Aorta (tissue), 5 donors: Measurements from ENCODE around the gene TNNT2. TPM values are rescaled to one million over a fixed set of nuclear protein-coding genes. Genes with fewer than 3 reads are reported as not detected.

Source experiments
- ATAC-seq: fragments of 200-7000 bp; cut with Tn5 transposase; one replicate; pipeline ENCODE4 v1.9.1; 2022; ENCODE audit warnings: moderate library complexity; ENCODE audit not compliant: low FRiP score
- DNase-seq, 2 donors: peaks; one replicate each; pipeline ENCODE4 v3.0.0-alpha.2; 2020
- H3K27ac ChIP-seq, 2 donors: one replicate each; pipeline ENCODE4 v1.5.1; 2013; ENCODE audit warnings: low read length in 2 of 2, mild to moderate bottlenecking in 2 of 2, moderate library complexity in 2 of 2, control low read depth in 1 of 2, inconsistent platforms in 1 of 2, low read depth in 1 of 2
- H3K27me3 ChIP-seq, 2 donors: one replicate each; pipeline ENCODE4 v1.6.1; 2013; ENCODE audit warnings: control low read depth in 1 of 2, low read length in 1 of 2, mild to moderate bottlenecking in 1 of 2, moderate library complexity in 1 of 2; ENCODE audit not compliant: insufficient read depth in 2 of 2, control insufficient read depth in 1 of 2
- H3K36me3 ChIP-seq, 2 donors: one replicate each; pipeline ENCODE4 v1.6.1; 2013; ENCODE audit warnings: control low read depth in 1 of 2, low read length in 1 of 2, mild to moderate bottlenecking in 1 of 2; ENCODE audit not compliant: insufficient read depth in 2 of 2, control insufficient read depth in 1 of 2
- H3K4me1 ChIP-seq, 2 donors: one replicate each; pipeline ENCODE4 v1.6.1; 2013; ENCODE audit warnings: low read length in 2 of 2, control low read depth in 1 of 2, mild to moderate bottlenecking in 1 of 2, moderate library complexity in 1 of 2; ENCODE audit not compliant: insufficient read depth in 2 of 2, control insufficient read depth in 1 of 2
- H3K4me3 ChIP-seq, 2 donors: one replicate each; pipeline ENCODE4 v1.5.1; 2013; ENCODE audit warnings: low read length in 2 of 2, control low read depth in 1 of 2, mild to moderate bottlenecking in 1 of 2
- H3K9me3 ChIP-seq: one replicate; pipeline ENCODE4 v1.6.1; 2013; ENCODE audit warnings: mild to moderate bottlenecking, low read length; ENCODE audit not compliant: control insufficient read depth
- WGBS, 2 donors: extraction: QIAGEN DNeasy Blood & Tissue Kit; methylation state at CpG; one replicate each; pipeline ENCODE4 v1.1.7; 2013; 5-methylcytosine and 5-hydroxymethylcytosine counted together
- intact Hi-C, 2 donors: fragments of 100-400 bp; cut with DNase I; formaldehyde crosslinking; loops; one replicate each; pipeline versions ENCODE4 v1.14.2 to v1.15.0; 2022
- polyA plus RNA-seq, 2 donors: library from polyadenylated mRNA; stranded (reverse); fragments of 200-250 nt; gene quantifications; one replicate each; pipeline ENCODE4 v1.2.3, GENCODE V29; 2013
- total RNA-seq, 2 donors: library from RNA; stranded (reverse); fragmentation: NEBNext Ultra II Directional; extraction: Animal tissue kit (Norgen Biotek cat#: 25700); gene quantifications; one replicate each; pipeline ENCODE4 v1.2.1, GENCODE V29; 2021
- donor health status: healthy with polysubstance abuse.
- donor health status: Bipolar disorder and iron deficiency.
- donor health status: DM: no; HTN: no; CAD: no.
- donor health status: DM: no; HTN: no; CAD: no.
- donor health status: DM: yes; HTN: yes; CAD: no.

The TNNT2 gene
- total and polyA plus RNA-seq, 4 donors, result 0.21 to 24.0 (median 0.70) TPM

- H3K4me1 ChIP-seq, result no peaks in the 10 kb centered on the region
- H3K4me3 ChIP-seq, result no peak overlapping the region
- ATAC-seq, result no peak
- no peak overlapping the region for H3K27ac ChIP-seq
- WGBS, 2 donors, result 9 to 10% methylated on average over 61 to 62 of the region's 62 CpGs
- H3K9me3 ChIP-seq, result no peaks in the 10 kb centered on the region
- DNase-seq, result no peak
- no peaks in the 10 kb centered on the region for H3K36me3 ChIP-seq
- no peaks in the 10 kb centered on the region for H3K27me3 ChIP-seq
- intact Hi-C loops, result loop anchor here in 1 of 2 donors (10.0 kb wide), 1 partner anchor 145 kb away; no protein-coding TSS in a partner anchor
Observed at GRCh38 chr1:201399352-201400126, 22.1 kb upstream of the TNNT2 start.

GRCh38 chr1:201399018-201399351 is 21.5 kb upstream of the TNNT2 start, which contains the start of gene LAD1:
LAD1 (minus strand) TSS chr1:201399324; CDS start chr1:201399306, 18 bp downstream.
- Histone ChIP-seq H3K4me3 (no peak within 1 kb of the TSS), H3K4me1 (no peaks in the 10 kb centered on the region), H3K9me3 (no peaks in the 10 kb centered on the region), H3K27me3 (no peaks in the 10 kb centered on the region), H3K36me3 (no peaks in the 10 kb centered on the region), H3K27ac (no peak within 1 kb of the TSS)
- ATAC-seq, result no peak
- 9 to 10% methylated on average over 21 to 25 of the region's 25 CpGs for WGBS, 2 donors
- no peak for DNase-seq
- intact Hi-C loops, result no loop called here

- no peak overlapping the region for H3K27ac ChIP-seq
- no peaks in the 10 kb centered on the region for H3K4me1 ChIP-seq
- no peak overlapping the region for H3K4me3 ChIP-seq
- no peak for DNase-seq
- ATAC-seq, result no peak
- no peaks in the 10 kb centered on the region for H3K27me3 ChIP-seq
- WGBS, 2 donors, result 93 to 100% methylated on average over 2 of the region's 2 CpGs
- intact Hi-C loops, result no loop called here
- no peaks in the 10 kb centered on the region for H3K9me3 ChIP-seq
- H3K36me3 ChIP-seq, result no peaks in the 10 kb centered on the region
Observed at GRCh38 chr1:201397675-201398074, 20.2 kb upstream of the TNNT2 start.

- ATAC-seq (no peak), DNase-seq (no peak)
- no peak overlapping the region for H3K4me3 ChIP-seq
- H3K27me3 ChIP-seq, result no peaks in the 10 kb centered on the region
- no peak overlapping the region for H3K27ac ChIP-seq
- H3K36me3 ChIP-seq, result no peaks in the 10 kb centered on the region
- 91 to 98% methylated on average over 10 of the region's 10 CpGs for WGBS, 2 donors
- no peaks in the 10 kb centered on the region for H3K9me3 ChIP-seq
- no peaks in the 10 kb centered on the region for H3K4me1 ChIP-seq
- intact Hi-C loops, result no loop called here
Observed at GRCh38 chr1:201396861-201397464, 19.5 kb upstream of the TNNT2 start.

GRCh38 chr1:201395936-201396335 is 18.5 kb upstream of the TNNT2 start:
- Histone ChIP-seq H3K27me3 (no peaks in the 10 kb centered on the region), H3K9me3 (no peaks in the 10 kb centered on the region), H3K4me1 (no peaks in the 10 kb centered on the region), H3K4me3 (no peak overlapping the region), H3K27ac (no peak overlapping the region), H3K36me3 (no peaks in the 10 kb centered on the region)
- ATAC-seq, result no peak
- 95 to 96% methylated on average over 4 of the region's 4 CpGs for WGBS, 2 donors
- DNase-seq, result no peak
- intact Hi-C loops, result no loop called here

GRCh38 chr1:201394591-201394990 is 17.1 kb upstream of the TNNT2 start:
- Histone ChIP-seq H3K27ac (no peak overlapping the region), H3K36me3 (no peaks in the 10 kb centered on the region), H3K27me3 (no peaks in the 10 kb centered on the region), H3K4me1 (no peaks in the 10 kb centered on the region), H3K9me3 (no peaks in the 10 kb centered on the region), H3K4me3 (no peak overlapping the region)
- intact Hi-C loops, result no loop called here
- ATAC-seq, result no peak
- DNase-seq, result no peak
- whole genome bisulfite sequencing, 2 donors, result 70 to 78% methylated on average over 3 of the region's 3 CpGs

GRCh38 chr1:201393076-201393475 is 15.6 kb upstream of the TNNT2 start:
- Histone ChIP-seq H3K9me3 (no peaks in the 10 kb centered on the region), H3K4me1 (no peaks in the 10 kb centered on the region), H3K27me3 (no peaks in the 10 kb centered on the region), H3K36me3 (no peaks in the 10 kb centered on the region), H3K4me3 (no peak overlapping the region), H3K27ac (no peak overlapping the region)
- WGBS, 2 donors, result 65 to 69% methylated on average over 3 of the region's 3 CpGs
- intact Hi-C loops, result no loop called here
- ATAC-seq (no peak), DNase-seq (no peak)

- H3K4me3 ChIP-seq, result no peak overlapping the region
- whole genome bisulfite sequencing, 2 donors, result 81 to 85% methylated on average over 9 of the region's 9 CpGs
- ATAC-seq (no peak), DNase-seq (no peak)
- H3K9me3 ChIP-seq, result no peaks in the 10 kb centered on the region
- intact Hi-C loops, result no loop called here
- no peaks in the 10 kb centered on the region for H3K27me3 ChIP-seq
- H3K4me1 ChIP-seq, result no peaks in the 10 kb centered on the region
- H3K36me3 ChIP-seq, result no peaks in the 10 kb centered on the region
- H3K27ac ChIP-seq, result no peak overlapping the region
Observed at GRCh38 chr1:201391651-201392511, 14.4 kb upstream of the TNNT2 start.
